Kidney (tissue), 14 donors: Measurements from ENCODE around the gene CLRN3. TPM values are rescaled to one million over a fixed set of nuclear protein-coding genes. Genes with fewer than 3 reads are reported as not detected.

Experiments used
- DNase-seq, 5 donors: peaks; one replicate each; pipeline ENCODE4 v3.0.0-alpha.2; 2013 to 2020
- FAIRE-seq: peaks from 2 replicates; lab custom pipeline; 2012; peaks lifted over from hg19 to GRCh38; lab: Jason Lieb, UNC
- H3K27ac ChIP-seq, 2 donors: one replicate each; pipeline ENCODE4 v1.7.0; 2013; ENCODE audit warnings: low read depth in 2 of 2, low read length in 2 of 2, inconsistent platforms in 1 of 2
- H3K27me3 ChIP-seq: one replicate; pipeline ENCODE4 v1.7.1; 2013; ENCODE audit warnings: low read length, inconsistent platforms; ENCODE audit not compliant: control insufficient read depth, insufficient read depth
- H3K36me3 ChIP-seq, 3 donors: one replicate each; pipeline versions ENCODE4 v1.7.0 to v1.7.1; 2013; ENCODE audit warnings: low read length in 3 of 3, control low read depth in 1 of 3, inconsistent platforms in 1 of 3; ENCODE audit not compliant: insufficient read depth in 3 of 3, control insufficient read depth in 2 of 3
- H3K4me1 ChIP-seq, 3 donors: one replicate each; pipeline versions ENCODE4 v1.7.0 to v1.7.1; 2013; ENCODE audit warnings: low read length in 3 of 3, inconsistent platforms in 1 of 3, low read depth in 1 of 3; ENCODE audit not compliant: control insufficient read depth in 2 of 3, insufficient read depth in 2 of 3
- H3K4me3 ChIP-seq, 3 donors: one replicate each; pipeline versions ENCODE4 v1.7.0 to v1.8.1; 2013; ENCODE audit warnings: low read length in 3 of 3, control low read depth in 1 of 3, inconsistent platforms in 1 of 3
- H3K9ac ChIP-seq, 3 donors: one replicate each; pipeline versions ENCODE4 v1.7.0 to v1.7.1; 2013; ENCODE audit warnings: low read length in 3 of 3, control low read depth in 1 of 3, inconsistent platforms in 1 of 3
- H3K9me3 ChIP-seq, 3 donors: one replicate each; pipeline versions ENCODE4 v1.7.0 to v1.7.1; 2013; ENCODE audit warnings: low read length in 3 of 3, control low read depth in 1 of 3, inconsistent platforms in 1 of 3; ENCODE audit not compliant: control insufficient read depth in 2 of 3, insufficient read depth in 1 of 3
- intact Hi-C: fragments of 100-400 bp; cut with DNase I; formaldehyde crosslinking; loops from one replicate; pipeline ENCODE4 v1.11.1; 2022
- polyA plus RNA-seq: library from polyadenylated mRNA; stranded (reverse); fragments of 350-450 nt; fragmentation: Illumina TruSeq; extraction: RNeasy Lipid Tissue Mini Kit (QIAGEN cat#74804); gene quantifications from one replicate; pipeline ENCODE4 v1.2.3, GENCODE V29; 2014; ENCODE audit warnings: low read depth, low replicate concordance; ENCODE audit not compliant: insufficient read depth
- total RNA-seq: library from RNA; stranded (reverse); fragmentation: NEBNext Ultra II Directional; extraction: Animal tissue kit (Norgen Biotek cat#: 25700); gene quantifications from one replicate; pipeline ENCODE4 v1.2.1, GENCODE V29; 2021
- TF ChIP-seq, protein P1 (sequence below): IDR thresholded peaks from 3 replicates; pipeline ENCODE4 v1.5.1; 2012; ENCODE audit warnings: mild to moderate bottlenecking, moderate library complexity, borderline replicate concordance; ENCODE audit not compliant: insufficient read depth; ENCODE audit errors: extremely low read depth
- donor health status: control.
- donor health status: control.
- donor health status: control.
- donor health status: control.
- donor health status: control.
- donor health status: DM: yes; HTN: yes; CAD: no.
- donor health status: Normal renal cell carcinoma (clear cell type).

CLRN3 gene
- total and polyA plus RNA-seq, 2 donors from 2014 or later = 9.4 to 42.1 TPM

DNA sequence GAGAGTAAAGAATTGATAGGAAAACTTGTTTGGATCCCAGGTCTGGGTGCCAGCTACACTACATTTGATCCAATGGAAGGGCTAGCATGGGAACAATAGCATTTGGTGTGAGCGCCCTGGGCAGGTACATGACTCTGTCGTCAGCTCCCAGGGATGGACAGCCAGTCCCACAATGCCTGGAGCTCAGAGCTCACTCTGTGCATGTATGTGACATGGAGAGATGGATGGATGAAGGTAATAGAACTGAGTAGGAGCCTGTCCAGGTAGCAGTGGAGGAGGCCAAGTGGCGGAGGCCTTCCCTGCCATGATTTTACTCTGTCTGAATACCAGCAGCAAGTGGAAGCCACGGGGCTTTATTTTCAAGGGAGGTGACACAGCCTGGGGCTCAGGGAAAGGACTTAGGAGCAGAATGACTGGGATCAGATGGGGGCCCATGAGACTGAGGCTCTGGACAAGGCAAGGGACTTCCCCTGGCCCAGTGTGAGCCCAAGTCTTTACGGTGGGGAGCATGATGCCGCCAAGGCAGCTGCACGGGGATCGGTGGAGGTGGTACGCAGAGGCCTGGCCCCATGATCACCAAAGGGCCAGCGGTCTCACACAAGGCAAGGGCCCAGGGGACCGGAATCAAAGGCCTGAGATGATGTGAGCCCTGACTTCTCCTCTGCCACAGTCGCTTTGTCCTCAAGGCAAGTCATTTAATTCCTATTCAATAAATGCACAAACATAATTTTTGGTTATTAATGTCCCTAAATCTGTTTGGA is 20.0 kb upstream of the CLRN3 start:
- no peak overlapping the region for H3K27ac ChIP-seq
- peaks cover 0 to 4% (median 0%) of the 10 kb centered on the region in 3 donors for H3K4me1 ChIP-seq
- DNase-seq (no peak), FAIRE-seq (no peak)
- H3K4me3 ChIP-seq = no peak overlapping the region
- intact Hi-C loops = no loop called here
- TF ChIP-seq, protein P1, sequence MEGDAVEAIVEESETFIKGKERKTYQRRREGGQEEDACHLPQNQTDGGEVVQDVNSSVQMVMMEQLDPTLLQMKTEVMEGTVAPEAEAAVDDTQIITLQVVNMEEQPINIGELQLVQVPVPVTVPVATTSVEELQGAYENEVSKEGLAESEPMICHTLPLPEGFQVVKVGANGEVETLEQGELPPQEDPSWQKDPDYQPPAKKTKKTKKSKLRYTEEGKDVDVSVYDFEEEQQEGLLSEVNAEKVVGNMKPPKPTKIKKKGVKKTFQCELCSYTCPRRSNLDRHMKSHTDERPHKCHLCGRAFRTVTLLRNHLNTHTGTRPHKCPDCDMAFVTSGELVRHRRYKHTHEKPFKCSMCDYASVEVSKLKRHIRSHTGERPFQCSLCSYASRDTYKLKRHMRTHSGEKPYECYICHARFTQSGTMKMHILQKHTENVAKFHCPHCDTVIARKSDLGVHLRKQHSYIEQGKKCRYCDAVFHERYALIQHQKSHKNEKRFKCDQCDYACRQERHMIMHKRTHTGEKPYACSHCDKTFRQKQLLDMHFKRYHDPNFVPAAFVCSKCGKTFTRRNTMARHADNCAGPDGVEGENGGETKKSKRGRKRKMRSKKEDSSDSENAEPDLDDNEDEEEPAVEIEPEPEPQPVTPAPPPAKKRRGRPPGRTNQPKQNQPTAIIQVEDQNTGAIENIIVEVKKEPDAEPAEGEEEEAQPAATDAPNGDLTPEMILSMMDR = no peak
- no peaks in the 10 kb centered on the region for H3K9me3 ChIP-seq
- no peak overlapping the region for H3K9ac ChIP-seq
- no peaks in the 10 kb centered on the region for H3K27me3 ChIP-seq
- H3K36me3 ChIP-seq = no peaks in the 10 kb centered on the region

DNA sequence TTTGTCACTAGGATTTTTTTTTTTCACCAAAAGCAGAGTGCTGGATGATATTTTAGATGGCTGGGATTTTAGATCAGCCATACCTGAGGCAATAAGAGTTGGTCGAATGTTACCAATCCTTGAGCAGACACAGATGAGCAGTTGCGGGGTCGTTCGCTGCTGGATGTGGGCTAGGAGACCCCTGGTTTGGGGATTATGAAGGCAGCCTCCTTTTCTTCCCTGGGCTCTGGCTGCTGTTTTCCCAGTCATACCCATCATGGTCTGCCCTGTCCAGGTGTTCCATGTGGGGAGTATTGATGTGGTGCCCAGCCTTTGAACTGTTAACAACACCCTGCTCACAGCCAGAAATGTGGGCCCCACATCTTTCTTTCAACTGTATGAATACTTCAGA is 19.1 kb upstream of the CLRN3 start:
- intact Hi-C loops = no loop called here
- DNase-seq = no peak
- FAIRE-seq = no peak
- H3K36me3 ChIP-seq = no peaks in the 10 kb centered on the region
- H3K27ac ChIP-seq = no peak overlapping the region
- H3K4me1 ChIP-seq = peaks cover 0 to 6% (median 0%) of the 10 kb centered on the region in 3 donors
- H3K27me3 ChIP-seq = no peaks in the 10 kb centered on the region
- no peaks in the 10 kb centered on the region for H3K9me3 ChIP-seq
- H3K9ac ChIP-seq = no peak overlapping the region
- no peak overlapping the region for H3K4me3 ChIP-seq
- TF ChIP-seq, protein P1 = no peak

DNA sequence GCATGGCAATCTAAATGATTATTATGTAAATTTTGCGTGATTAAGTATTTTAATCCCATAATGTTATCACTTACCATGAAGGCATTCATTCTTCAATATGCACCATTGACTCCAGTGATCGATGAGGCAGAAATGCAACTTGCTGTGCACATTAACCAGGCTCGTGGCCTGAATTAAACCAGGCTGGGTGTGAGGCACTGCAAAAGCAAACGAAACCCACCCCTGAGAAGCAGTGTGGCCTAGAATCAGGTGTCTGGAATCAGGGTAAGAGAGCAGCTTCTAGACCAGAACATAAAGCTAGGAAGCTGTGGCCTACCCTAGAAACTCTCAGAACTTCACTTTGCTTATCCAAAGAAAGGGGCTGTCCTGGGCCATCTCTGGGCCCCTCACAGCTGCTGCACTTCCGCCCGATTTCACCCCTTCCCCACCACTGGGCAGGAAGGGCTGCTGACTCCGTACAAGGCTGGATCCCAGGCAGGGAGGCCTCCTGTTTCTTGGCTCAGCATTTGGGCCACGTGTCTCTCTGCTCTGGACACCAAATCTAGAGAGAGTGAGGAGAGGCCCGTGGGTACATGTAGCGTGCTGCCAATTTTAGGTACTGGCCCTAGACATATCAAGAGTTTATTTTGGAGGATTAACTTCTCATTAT is 18.6 kb upstream of the CLRN3 start:
- Histone ChIP-seq H3K4me3 (no peak overlapping the region), H3K4me1 (peaks cover 0 to 8% (median 0%) of the 10 kb centered on the region in 3 donors), H3K9me3 (no peaks in the 10 kb centered on the region), H3K9ac (no peak overlapping the region), H3K27ac (no peak overlapping the region), H3K36me3 (no peaks in the 10 kb centered on the region), H3K27me3 (no peaks in the 10 kb centered on the region)
- intact Hi-C loops = no loop called here
- TF ChIP-seq, protein P1 = no peak
- FAIRE-seq = no peak
- DNase-seq = peak in 1 of 5 donors; percentile 10
